DMS53 treated with DMSO at 0.1 percent for 48 hours (cell line): ENCODE measurements around the gene IFT52.
"Not testable (repeated sequence)": the region's sequence is repeated elsewhere in the genome, so short reads cannot be mapped to it uniquely, and the experiment has no call there.

Experiments
- DNase-seq: peaks from one replicate; lab custom pipeline; 2025; ENCODE audit not compliant: unreplicated experiment; lab: John Stamatoyannopoulos, UW

Gene IFT52

DNA sequence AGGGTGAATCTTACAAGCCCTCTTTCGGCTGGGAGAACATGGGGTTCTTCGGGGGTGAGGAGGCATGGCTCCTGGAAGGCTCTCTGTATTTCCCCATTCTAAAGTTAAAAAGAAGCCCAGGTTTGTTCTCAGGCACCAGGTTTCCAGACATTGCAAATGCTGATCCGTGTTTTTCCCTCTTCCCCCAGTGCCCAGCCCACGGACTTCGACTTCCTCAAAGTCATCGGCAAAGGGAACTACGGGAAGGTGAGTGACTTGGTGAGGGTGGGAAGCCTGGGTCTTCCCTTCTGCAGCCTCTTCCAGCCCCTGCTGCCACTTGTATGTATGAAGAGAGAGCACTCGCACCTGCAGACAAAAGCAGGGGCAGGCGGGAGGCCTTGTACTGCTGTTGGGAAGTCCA lies 23.3 kb upstream of the IFT52 start:
- DNase-seq = no peak

DNA sequence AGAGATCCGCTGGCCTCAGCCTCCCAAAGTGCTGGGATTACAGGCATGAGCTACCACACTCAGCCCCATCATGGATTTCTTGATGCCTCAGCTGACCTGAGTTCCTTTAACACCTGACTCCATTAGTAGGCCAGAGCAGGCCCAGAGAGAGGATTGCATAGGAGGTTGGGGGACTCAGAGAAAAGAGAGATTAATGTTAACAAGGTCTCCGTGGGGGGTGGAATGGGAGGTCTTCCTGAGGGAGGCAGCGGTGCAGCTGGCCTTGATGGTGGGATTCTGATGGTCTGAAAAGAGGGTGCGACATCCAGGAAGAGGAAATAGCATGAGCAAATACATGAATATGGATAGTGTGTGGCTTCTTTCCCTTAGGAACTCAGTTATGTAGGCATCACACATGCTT lies 22.0 kb upstream of the IFT52 start:
- DNase-seq = no peak

DNA sequence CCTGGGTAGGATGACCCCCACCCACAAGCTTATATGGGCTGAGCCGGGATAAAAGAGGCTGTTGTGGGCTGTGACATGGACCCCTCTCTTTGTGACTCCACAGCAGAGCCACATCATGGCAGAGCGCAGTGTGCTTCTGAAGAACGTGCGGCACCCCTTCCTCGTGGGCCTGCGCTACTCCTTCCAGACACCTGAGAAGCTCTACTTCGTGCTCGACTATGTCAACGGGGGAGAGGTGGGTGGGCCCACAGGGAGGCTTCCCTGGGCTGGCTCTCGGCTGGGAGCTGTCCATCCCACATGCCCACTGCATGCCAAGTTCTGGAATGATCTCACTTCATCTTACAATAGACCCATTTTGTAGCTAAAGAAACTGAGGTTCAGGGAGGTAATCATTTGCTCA lies 21.5 kb upstream of the IFT52 start:
- no peak for DNase-seq

DNA sequence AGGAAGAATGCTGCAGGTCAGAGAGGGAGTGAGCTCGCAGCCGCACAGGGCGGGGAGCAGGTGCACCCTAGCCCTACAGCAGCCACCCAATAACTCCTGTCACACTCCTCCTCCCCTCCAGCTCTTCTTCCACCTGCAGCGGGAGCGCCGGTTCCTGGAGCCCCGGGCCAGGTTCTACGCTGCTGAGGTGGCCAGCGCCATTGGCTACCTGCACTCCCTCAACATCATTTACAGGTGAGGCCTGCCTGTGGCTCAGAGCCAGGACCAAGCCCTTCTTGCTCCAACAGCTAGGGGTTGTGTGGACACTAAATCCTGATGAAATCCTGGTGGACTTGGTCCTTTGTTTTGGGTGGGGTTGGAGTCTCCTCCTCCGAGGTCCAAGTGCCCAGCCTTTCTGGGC lies 20.2 kb upstream of the IFT52 start:
- DNase-seq = no peak

DNA sequence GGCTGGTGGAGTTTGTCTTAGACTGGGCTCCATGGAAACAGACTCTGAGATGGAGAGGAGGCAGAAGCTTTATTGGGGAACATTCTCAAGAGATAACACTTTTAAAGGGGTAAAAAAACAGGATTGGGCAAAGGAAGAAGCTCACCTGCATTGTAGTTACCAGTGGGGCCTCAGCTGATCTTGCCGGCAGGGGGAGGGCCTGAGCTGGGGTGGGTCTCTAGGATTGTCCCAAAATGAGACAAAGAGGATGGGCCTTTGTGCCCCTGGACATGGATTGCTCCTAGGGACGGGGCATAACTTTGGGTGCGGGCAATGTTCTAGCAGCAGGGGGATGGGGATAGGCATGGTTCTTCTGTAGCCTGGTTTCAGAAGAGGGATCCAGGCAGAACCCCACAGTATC lies 19.4 kb upstream of the IFT52 start:
- no peak for DNase-seq

DNA sequence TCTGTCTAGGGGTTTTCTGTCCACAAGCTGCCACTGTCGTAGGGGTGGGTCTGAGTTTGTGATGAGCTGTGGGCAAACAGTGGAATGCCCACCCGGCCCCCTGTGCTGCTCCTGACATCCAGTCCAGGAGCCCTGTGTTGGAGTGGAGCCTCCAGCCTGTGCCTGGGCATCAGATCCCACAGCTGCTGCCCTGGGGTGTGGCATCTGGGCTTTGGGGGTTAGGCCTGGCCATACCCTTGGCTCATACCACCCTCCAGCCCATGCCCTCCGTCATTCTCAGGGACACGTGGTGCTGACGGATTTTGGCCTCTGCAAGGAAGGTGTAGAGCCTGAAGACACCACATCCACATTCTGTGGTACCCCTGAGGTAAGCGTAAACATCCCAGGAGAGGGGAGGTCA lies 19.0 kb upstream of the IFT52 start:
- DNase-seq = no peak

DNA sequence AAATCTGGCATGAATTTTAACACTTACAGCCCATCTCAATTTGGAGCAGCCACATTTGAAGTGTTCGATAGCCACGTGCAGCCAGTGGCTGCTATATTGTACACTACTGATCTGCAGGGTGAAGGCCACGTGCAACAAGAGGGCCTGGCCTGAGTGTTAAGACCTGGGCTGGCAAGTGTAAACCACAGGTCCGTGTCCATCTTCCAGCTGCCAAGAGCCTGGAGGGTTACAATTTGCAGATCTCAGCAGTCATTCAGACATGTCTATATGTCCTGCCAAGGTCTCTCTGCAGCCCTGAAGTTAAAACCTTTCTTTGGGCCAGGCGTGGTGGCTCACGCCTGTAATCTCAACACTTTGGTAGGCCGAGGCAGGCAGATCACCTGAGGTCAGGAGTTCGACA lies 17.8 kb upstream of the IFT52 start:
- no peak for DNase-seq

DNA sequence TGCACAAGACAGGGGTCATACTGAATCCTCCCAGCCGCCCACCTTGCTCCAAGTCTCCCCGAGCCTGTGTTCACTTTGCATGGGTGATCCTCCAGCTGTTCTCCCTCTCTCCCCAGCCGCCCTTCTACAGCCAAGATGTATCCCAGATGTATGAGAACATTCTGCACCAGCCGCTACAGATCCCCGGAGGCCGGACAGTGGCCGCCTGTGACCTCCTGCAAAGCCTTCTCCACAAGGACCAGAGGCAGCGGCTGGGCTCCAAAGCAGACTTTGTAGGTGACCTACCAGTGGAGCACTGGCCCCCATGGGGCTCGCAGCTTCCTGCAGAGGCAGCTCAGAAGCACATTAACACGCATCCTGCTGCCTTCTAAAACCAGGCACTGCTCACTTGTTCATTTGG lies 14.6 kb upstream of the IFT52 start:
- DNase-seq = no peak

DNA sequence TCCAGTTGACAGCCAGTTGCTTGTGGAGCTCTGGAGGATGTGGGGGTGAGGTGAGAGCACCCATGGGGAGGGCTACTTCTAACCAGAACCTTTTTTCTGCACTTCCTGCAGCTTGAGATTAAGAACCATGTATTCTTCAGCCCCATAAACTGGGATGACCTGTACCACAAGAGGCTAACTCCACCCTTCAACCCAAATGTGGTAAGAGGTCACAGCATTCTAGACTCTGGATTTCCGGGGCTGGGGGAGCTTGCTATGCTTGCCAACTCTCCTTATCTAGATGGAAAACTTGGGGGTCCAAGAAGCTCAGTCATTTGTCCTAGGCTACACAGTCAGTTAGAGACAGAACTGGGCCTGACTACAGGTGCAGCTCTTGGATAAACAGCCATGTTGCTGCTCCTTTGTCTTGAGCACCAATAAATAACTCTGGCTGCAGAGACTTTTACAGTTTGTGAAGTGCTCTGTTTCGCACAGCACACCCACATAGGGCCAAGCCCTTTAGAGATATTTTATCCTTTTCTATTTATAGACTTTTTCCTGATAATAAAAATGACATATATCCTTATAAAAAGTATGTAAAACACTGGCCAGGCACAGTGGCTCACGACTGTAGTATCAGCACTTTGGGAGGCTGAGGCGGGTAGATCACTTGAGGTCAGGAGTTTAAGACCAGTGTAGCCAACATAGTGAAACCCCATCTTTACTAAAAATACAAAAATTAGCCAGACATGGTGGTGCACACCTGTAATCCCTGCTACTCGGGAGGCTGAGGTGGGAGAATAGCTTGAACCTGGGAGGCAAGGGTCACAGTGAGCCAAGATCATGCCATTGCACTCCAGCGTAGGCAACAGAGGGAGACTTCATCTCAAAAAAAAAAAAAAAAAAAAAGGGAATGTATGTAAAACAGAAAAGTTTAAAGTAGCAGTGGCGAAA lies 10.6 kb upstream of the IFT52 start:
- no peak for DNase-seq

DNA sequence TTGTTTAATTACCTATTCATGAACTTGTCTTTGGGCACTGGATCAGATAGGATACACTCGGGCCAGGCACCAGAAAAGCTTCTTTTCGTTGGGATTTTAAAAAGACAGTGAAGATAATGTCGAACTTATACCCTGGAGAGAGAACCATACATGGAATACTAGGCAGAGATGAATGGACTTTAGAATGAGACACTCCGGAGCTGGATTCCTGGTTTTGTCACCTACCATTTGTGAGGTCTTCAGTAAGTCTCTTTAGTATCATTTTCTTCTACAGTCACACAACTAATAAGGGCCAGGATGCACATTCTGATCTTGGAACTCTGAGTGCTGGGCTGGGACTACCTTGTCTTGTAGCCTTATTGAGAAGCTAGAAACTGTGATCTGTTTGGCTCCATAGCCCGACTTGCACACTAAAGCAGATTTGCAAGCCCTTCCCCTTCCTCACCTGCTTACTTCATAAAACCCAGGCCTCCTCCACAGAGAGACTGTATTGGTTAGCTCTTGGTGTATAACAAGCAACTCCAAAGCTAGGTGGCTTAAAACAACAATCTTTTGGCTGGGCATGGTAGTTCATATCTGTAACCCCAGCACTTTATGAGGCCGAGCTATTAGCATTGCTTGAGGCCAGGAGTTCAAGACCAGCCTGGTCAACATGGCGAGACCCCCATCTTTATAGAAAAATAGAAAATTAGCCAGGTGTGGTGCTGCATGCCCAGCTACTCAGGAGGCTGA lies 7.4 kb upstream of the IFT52 start:
- DNase-seq = no peak

DNA sequence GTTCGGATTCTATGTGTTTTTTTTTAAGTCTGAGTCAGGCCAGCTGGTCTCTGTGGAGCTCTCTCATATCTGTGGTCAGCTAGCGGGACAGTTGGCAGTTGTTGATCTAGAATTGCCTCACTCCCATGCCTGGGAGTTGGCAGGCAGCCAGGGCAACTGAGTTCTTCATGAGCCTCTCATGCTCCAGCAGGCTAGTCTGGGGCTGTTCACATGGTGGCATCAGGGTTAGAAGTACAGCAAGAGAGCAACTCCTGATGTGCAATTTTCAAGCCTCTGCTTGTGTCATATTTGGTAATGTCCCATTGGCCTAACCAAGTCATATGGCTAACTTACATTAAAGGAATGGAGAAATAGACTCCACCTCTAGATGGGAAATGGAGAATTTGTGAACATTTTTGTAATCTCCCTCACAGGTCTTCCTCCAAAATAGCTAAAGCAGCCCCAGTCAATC lies 6.7 kb upstream of the IFT52 start:
- DNase-seq = no peak

DNA sequence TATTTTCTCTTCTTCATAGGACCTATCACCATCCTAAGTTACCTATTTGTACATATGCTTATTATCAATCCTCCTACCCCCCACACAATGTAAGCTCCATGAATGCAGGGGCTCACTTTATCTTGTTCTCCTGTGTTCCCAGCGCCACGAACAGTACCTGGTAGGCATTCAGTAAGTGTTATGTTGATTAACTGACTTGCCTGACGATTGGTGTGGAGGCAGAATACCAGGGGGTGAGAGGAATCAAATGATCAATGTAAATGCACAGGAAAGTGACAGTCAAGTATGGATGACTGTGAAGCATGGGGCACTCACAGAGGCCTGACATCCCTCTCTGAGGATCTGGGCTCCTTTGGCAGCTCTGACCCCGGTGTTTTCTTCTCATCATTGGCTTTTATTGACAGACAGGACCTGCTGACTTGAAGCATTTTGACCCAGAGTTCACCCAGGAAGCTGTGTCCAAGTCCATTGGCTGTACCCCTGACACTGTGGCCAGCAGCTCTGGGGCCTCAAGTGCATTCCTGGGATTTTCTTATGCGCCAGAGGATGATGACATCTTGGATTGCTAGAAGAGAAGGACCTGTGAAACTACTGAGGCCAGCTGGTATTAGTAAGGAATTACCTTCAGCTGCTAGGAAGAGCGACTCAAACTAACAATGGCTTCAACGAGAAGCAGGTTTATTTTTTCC lies 6.1 kb upstream of the IFT52 start:
- no peak for DNase-seq

DNA sequence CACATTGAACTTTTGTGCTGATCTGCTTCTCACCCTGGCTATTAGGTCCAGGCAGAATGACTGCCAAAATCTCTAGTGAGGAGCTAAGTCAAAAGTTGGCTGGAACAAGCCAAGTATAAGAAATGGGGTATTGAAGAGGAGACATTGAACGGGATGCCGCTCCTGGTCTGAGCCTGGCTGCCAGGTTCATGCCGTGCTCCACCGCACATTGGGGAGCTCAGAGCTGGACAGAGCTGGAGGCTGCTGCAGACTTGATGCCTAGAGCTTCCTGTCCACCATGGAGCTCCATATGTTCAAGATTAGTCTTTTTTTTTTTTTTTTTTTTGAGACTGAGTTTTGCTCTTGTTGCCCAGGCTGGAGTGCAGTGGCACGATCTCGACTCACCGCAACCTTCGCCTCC lies 4.1 kb upstream of the IFT52 start:
- DNase-seq = no peak

DNA sequence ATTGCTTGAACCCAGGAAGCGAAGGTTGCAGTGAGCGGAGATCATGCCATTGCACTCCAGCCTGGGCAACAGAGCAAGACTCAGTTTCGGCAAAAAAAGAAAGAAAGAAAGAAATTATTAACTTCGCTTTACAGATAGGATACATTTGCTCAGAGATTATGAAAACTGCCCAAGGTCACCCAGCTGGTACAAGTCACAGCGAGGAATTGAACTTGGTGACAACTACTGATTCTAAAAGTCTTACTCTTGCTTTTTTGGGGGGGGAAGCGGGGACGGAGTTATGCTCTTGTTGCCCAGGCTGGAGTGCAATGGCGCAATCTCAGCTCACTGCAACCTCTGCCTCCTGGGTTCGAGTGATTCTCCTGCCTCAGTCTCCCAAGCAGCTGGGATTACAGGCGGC lies 2.2 kb upstream of the IFT52 start:
- DNase-seq = not testable (repeated sequence)

DNA sequence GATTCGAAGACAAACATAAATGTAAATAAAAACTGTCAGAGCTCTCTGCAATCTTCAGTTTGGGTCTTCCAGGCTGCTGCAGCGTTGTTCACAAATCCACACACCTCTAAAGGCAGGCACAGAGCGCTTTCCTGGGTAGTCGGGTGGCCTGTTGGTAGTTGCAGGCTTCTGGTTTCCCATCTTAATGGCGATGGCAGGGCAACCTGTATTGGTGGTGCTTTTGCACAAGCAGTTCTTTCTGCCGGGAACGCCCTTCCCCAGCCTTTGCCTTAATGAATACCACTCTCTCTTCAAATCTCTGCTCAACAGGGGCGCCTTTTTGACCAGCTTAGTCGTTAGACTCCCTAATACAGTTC lies 723 bp upstream of the IFT52 start:
- peak; percentile 68 for DNase-seq

DNA sequence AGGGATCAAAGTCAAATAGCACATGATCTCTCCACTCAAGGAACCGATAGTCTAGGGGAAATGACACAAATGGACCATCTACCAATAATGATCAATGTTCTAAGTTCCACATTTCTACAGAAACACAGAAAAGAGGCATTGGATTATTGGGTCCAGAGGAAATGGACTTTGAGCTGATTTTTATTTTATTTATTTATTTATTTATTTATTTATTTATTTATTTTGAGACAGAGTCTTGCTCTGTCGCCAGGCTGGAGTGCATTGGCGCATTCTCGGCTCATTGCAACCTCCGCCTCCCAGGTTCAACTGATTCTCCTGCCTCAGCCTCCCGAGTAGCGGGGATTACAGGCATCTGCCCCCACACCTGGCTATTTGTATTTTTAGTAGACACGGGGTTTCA lies 11.2 kb downstream of the IFT52 start:
- DNase-seq = not testable (repeated sequence)

DNA sequence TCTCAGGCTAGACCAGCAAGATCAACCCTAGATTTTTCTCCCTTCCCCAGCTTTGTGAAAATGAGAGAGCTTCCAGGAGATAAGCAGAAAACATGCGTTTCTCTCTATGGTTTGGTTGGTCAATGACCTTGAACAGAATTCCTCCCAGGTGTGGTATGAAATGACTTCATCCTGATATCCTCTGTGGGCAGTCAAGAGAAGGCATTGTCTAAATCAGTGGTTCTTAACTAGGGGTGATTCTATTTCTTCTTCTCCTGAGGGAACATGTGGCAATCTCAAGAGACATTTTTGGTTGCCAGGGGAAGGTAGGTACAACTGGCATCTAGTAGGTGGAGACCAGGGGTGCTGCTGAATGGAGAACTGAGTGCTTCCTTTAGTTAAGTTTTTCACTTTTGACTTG lies 12.4 kb downstream of the IFT52 start:
- DNase-seq = no peak

DNA sequence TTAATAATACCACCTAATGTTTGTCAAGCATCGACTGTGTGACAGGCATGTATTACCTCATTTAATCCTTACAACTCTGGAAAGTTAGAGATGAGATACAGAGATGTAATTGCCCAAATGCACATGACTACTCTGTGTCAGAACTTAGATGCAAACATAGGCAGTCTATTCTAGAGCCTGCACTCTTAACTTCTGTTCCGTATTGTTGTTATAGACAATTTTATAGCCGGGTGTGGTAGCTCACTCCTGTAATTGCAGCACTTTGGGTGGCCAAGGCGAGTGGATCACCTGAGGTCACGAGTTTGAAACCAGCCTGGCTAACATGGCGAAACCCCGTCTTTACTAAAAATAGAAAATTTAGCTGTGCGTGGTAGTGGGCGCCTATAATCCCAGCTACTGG lies 15.0 kb downstream of the IFT52 start:
- DNase-seq = no peak

DNA sequence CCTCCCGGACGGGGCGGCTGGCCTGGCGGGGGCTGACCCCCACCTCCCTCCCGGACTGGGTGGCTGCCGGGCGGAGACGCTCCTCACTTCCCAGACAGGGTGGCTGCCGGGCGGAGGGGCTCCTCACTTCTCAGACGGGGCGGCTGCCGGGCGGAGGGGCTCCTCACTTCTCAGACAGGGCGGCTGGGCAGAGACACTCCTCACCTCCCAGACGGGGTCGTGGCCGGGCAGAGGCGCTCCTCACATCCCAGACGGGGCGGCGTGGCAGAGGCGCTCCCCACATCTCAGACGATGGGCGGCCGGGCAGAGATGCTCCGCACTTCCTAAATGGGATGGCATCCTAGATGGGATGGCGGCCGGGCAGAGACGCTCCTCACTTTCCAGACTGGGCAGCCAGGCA lies 16.5 kb downstream of the IFT52 start:
- not testable (repeated sequence) for DNase-seq

DNA sequence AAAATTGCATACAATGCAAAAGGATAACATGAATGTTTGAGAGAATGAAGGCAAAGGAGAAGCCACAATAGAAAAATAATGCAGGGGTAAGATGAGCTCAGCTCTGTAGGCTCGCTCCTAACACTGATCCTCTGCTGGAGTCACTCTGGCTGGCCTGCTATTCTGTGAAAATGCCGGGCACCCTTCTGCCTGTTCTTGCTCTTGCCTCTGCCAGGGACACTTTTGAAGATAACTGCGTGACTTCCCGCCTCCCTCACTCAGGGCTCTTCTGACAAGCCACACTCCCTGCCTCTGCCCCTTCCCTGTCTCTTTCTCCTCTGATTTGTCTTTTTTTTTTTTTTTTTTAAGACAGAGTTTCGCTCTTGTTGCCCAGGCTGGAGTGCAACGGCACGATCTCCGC lies 40.9 kb downstream of the IFT52 start:
- no peak for DNase-seq

DNA sequence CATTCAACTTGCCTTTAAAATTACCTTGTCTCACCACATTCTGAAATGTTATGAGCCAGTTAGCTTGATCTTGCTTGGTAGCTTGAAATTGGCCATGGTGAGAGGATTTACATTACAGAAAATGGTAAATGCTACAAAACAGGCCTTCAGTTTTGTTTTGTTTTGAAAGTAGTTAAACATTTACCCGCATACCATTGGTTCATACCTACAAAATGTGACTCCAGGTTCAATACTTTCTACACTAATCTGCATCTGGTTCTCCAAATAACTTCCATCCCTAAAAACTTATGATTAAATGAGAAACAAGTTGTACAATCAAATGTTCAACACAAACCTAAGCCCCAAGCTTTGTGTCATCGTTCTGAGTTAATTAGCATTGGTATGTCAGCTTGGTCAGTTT lies 45.7 kb downstream of the IFT52 start:
- no peak for DNase-seq

DNA sequence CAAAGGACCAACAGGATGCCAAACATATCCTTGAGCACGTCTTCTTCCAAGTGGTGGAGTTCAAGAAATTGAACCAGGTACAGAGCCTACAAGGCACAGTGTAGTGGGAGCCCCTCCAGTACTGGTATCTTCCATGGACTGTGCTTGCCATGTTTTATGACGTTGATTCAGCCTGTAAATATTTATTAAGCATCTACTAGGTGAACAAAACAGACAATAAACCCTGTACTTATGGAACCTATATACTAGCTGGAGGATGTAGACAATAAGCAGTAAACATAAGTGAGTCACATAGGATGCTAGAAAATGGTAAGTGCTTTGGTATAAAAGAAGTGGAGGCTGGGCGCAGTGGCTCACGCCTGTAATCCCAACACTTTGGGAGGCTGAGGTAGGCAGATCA lies 51.8 kb downstream of the IFT52 start:
- DNase-seq = no peak
